Smooth muscle cell (in vitro differentiated cells): ENCODE results near the gene AP3M1. TPM values are rescaled to one million over a fixed set of nuclear protein-coding genes. Genes with fewer than 3 reads are reported as not detected.

Source experiments
- DNase-seq: peaks from one replicate; lab custom pipeline; 2025; ENCODE audit not compliant: unreplicated experiment; lab: John Stamatoyannopoulos, UW
- H2AFZ ChIP-seq: fragments of 200-600 bp; sonication (generic); 2 replicates; pipeline ENCODE4 v1.6.0; 2016; ENCODE audit warnings: antibody characterized with exemption, low read depth, mild to moderate bottlenecking
- H3F3A ChIP-seq: fragments of 200-600 bp; sonication (generic); 2 replicates; pipeline ENCODE4 v1.6.0; 2017; ENCODE audit warnings: antibody characterized with exemption, low read depth
- H3K27ac ChIP-seq: fragments of 200-600 bp; sonication (generic); 2 replicates; pipeline ENCODE4 v1.5.1; 2016; ENCODE audit warnings: low read depth, mild to moderate bottlenecking
- H3K27me3 ChIP-seq: fragments of 200-600 bp; sonication (generic); 2 replicates; pipeline ENCODE4 v1.6.1; 2016; ENCODE audit warnings: low read depth, mild to moderate bottlenecking
- H3K36me3 ChIP-seq: fragments of 200-600 bp; sonication (generic); 2 replicates; pipeline ENCODE4 v1.5.1; 2016; ENCODE audit warnings: low read depth
- H3K4me1 ChIP-seq: fragments of 200-600 bp; sonication (generic); 2 replicates; pipeline ENCODE4 v1.5.1; 2016; ENCODE audit warnings: low read depth
- H3K4me2 ChIP-seq: fragments of 200-600 bp; sonication (generic); 2 replicates; pipeline ENCODE4 v1.6.0; 2016; ENCODE audit warnings: mild to moderate bottlenecking
- H3K4me3 ChIP-seq: fragments of 200-600 bp; sonication (generic); 2 replicates; pipeline ENCODE4 v1.5.1; 2016; ENCODE audit warnings: mild to moderate bottlenecking
- H3K79me2 ChIP-seq: fragments of 200-600 bp; sonication (generic); 2 replicates; pipeline ENCODE4 v1.6.0; 2016; ENCODE audit warnings: low read depth, mild to moderate bottlenecking
- H3K9ac ChIP-seq: fragments of 200-600 bp; sonication (generic); 2 replicates; pipeline ENCODE4 v1.6.0; 2016; ENCODE audit warnings: low read depth
- H3K9me3 ChIP-seq: fragments of 200-600 bp; sonication (generic); replicated peaks from 2 replicates; pipeline ENCODE4 v1.5.1; 2016; ENCODE audit warnings: low read depth
- H4K20me1 ChIP-seq: fragments of 200-600 bp; sonication (generic); 2 replicates; pipeline ENCODE4 v1.6.0; 2016; ENCODE audit warnings: low read depth
- WGBS: methylation state at CpG from one replicate; pipeline ENCODE4 v1.1.7; 2016; ENCODE audit warnings: low lambda C conversion rate; 5-methylcytosine and 5-hydroxymethylcytosine counted together
- polyA plus RNA-seq: library from polyadenylated mRNA; unstranded; fragments of >200 nt; fragmentation: Nextera tagmentation; extraction: Ambion mirVana; gene quantifications from 2 replicates; pipeline ENCODE4 v1.2.1, GENCODE V29; 2016
- total RNA-seq: library from RNA; depleted of rRNA; stranded (reverse); fragments of >200 nt; gene quantifications from 2 replicates; pipeline ENCODE4 v1.2.3, GENCODE V29; 2014
- TF ChIP-seq, protein P1 (sequence below): fragments of 200-600 bp; sonication (generic); IDR thresholded peaks from 2 replicates; pipeline ENCODE4 v1.5.1; 2017; ENCODE audit warnings: borderline replicate concordance, mild to moderate bottlenecking, antibody characterized with exemption; ENCODE audit not compliant: insufficient read depth, poor library complexity, severe bottlenecking

AP3M1 gene
- total and polyA plus RNA-seq, 2 experiments from 2014 or later, result 18.3 to 29.3 TPM

DNA sequence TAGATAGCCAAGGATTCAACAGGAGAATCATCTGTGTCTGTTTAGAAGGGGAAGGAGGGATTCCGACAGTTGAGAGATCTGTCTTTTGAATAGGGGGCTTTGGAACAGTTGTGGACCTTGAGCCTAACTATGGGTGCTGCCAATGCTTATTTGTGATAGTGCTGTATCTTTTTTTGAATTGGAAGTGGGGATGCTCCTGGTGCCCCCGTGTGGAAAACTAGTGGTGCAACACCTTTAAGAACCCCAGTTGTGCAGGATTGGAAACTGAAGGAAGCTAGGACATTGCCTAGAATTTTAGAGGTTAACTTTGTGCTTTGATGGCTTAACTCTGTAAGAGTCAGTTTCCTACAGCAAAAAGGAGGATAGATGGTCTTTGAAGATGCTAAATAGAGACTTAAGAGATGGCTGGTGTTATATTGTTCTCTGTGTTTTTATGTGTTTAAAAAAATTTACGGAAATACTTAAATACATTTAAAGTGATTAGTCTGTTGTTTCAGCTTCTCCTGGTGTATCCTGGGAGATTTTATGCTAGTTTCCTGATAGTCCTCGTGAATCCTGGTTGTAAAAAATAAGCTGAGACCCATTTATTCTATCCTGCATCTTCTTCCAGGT, 69.3 kb downstream of the AP3M1 start:
- H3K79me2 ChIP-seq, result peaks cover 43% of the 10 kb centered on the region
- H3K27me3 ChIP-seq, result no peaks in the 10 kb centered on the region
- H3K4me2 ChIP-seq, result no peak overlapping the region
- peak overlapping the region; percentile 79 for H3K27ac ChIP-seq
- H3K4me1 ChIP-seq, result peaks cover 38% of the 10 kb centered on the region
- peaks cover 39% of the 10 kb centered on the region for H3F3A ChIP-seq
- DNase-seq, result no peak
- H3K9ac ChIP-seq, result no peak overlapping the region
- no peak overlapping the region for H3K4me3 ChIP-seq
- H3K36me3 ChIP-seq, result peaks cover 5% of the 10 kb centered on the region
- H3K9me3 ChIP-seq, result no peaks in the 10 kb centered on the region
- peaks cover 100% of the 10 kb centered on the region for H4K20me1 ChIP-seq
- H2AFZ ChIP-seq, result no peak overlapping the region
- 57% methylated on average over 4 of the region's 4 CpGs for WGBS
- TF ChIP-seq, protein P1, sequence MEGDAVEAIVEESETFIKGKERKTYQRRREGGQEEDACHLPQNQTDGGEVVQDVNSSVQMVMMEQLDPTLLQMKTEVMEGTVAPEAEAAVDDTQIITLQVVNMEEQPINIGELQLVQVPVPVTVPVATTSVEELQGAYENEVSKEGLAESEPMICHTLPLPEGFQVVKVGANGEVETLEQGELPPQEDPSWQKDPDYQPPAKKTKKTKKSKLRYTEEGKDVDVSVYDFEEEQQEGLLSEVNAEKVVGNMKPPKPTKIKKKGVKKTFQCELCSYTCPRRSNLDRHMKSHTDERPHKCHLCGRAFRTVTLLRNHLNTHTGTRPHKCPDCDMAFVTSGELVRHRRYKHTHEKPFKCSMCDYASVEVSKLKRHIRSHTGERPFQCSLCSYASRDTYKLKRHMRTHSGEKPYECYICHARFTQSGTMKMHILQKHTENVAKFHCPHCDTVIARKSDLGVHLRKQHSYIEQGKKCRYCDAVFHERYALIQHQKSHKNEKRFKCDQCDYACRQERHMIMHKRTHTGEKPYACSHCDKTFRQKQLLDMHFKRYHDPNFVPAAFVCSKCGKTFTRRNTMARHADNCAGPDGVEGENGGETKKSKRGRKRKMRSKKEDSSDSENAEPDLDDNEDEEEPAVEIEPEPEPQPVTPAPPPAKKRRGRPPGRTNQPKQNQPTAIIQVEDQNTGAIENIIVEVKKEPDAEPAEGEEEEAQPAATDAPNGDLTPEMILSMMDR, result peak; percentile 54

DNA sequence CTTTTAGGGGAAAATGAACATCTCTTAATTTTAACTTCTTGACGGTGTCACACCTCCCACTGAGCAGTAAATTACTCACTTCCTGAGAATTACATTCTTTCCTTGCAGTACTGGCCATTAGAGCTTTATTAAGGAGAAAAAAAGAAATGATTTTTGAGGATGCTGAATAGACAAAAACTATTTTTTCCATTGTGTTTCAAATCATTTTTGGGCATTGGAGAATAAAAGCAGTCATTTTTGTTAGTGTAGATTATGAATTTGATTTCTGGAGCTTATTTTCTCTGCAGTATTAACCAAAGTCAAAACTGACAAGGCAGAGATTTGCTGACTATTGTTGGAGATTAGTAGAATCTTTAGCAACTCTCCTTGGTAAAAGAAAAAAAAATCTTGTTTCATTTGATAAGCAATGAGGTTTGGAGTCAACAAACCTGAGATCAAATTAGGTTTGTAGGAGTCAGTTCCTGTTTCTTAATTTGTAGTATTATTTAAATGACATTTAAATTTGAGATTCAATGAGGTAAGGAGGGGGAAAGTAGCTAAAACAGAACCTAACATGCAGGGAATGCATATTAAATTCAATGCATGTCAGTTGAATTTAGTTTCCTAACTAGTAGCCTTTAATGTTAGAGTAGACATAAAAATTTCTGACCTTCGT, 70.6 kb downstream of the AP3M1 start:
- H3K9ac ChIP-seq, result peak overlapping the region; percentile 16
- TF ChIP-seq, protein P1, result no peak
- peaks cover 100% of the 10 kb centered on the region for H4K20me1 ChIP-seq
- peaks cover 48% of the 10 kb centered on the region for H3K79me2 ChIP-seq
- no peak overlapping the region for H3K4me3 ChIP-seq
- H3K9me3 ChIP-seq, result no peaks in the 10 kb centered on the region
- peak overlapping the region; percentile 79 for H3K27ac ChIP-seq
- H3K4me2 ChIP-seq, result peak overlapping the region; percentile 53
- no peaks in the 10 kb centered on the region for H3K27me3 ChIP-seq
- 48% methylated on average over 2 of the region's 2 CpGs for WGBS
- H2AFZ ChIP-seq, result no peak overlapping the region
- peaks cover 9% of the 10 kb centered on the region for H3K36me3 ChIP-seq
- peaks cover 38% of the 10 kb centered on the region for H3K4me1 ChIP-seq
- no peak for DNase-seq
- H3F3A ChIP-seq, result peaks cover 47% of the 10 kb centered on the region

DNA sequence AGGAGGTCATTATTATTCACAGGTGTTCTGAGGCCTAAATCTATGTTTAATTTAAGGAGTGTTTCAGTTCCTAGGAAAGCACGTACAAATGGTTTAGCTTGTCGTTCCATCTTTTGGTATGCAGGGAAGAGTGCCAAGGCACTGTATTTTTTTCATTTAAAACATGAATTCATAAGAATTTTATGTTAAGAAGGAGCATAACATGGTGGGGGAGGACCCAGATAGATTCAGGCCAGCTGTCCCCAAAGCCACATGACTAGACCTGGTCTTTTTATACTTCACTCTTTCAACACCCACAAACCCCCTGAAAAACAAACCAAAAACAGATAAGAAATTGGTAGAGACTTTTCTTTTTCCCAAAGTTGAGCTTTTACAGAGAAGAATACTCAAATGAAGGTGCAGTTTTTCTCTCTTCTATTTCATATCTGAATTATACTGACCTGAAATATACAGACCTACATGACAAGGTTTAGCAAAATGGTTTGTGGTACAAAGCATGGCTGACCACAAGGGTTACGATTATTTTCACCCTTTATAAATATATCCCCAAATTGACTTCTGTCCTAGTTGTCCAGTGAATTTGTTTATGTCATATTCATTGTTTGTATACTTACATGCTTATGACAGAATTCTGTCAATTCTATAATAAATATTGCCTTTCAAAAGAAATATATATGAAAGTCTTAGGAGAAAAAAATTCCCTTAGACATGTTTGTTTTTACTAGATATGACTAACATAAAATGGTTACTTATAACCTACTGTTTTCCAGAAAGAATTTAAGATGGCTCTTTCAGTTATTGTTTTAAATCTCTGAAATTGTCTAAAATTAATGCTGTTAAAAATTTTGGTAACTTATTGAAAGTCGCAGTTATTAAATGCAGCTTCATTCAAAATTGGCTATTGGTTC, 71.3 kb downstream of the AP3M1 start:
- H3K9ac ChIP-seq, result peak overlapping the region; percentile 27
- WGBS, result 68% methylated on average over 4 of the region's 4 CpGs
- H3K27ac ChIP-seq, result peak overlapping the region; percentile 79

More for the DNA sequence above, 71.3 kb downstream of the AP3M1 start:
- DNase-seq, result no peak
- Histone ChIP-seq H3K9me3 (no peaks in the 10 kb centered on the region), H3K4me1 (peaks cover 38% of the 10 kb centered on the region), H3K27me3 (no peaks in the 10 kb centered on the region), H3K4me2 (peak overlapping the region; percentile 53), H4K20me1 (peaks cover 99% of the 10 kb centered on the region), H3K79me2 (peaks cover 54% of the 10 kb centered on the region), H3F3A (peaks cover 47% of the 10 kb centered on the region), H3K4me3 (no peak overlapping the region), H2AFZ (no peak overlapping the region), H3K36me3 (peaks cover 13% of the 10 kb centered on the region)
- TF ChIP-seq, protein P1, result no peak
